SK-MEL-5 (cell line): ENCODE results near the gene RIMS3. TPM values are rescaled to one million over a fixed set of nuclear protein-coding genes. Genes with fewer than 3 reads are reported as not detected.
"Not testable (repeated sequence)": the region's sequence is repeated elsewhere in the genome, so short reads cannot be mapped to it uniquely, and the experiment has no call there.

Source experiments
- DNase-seq: peaks from one replicate; pipeline ENCODE4 v3.0.0-alpha.2; 2016; ENCODE audit warnings: low read depth, low spot score
- in situ Hi-C: cut with HindIII; loops from 2 replicates; pipeline ENCODE4 v1.10.0; 2016; ENCODE audit warnings: low sequenced_read_pairs, high pct_unique_total_duplicates, low pct_unique_long_range_greater_than_20kb
- total RNA-seq: library from RNA; depleted of rRNA; stranded (reverse); fragments of >200 nt; shearing (Covaris generic); gene quantifications from 2 replicates; pipeline ENCODE4 v1.2.3, GENCODE V29; 2014; rRNA removed

The RIMS3 gene
- total RNA-seq, 1 experiment from 2014 or later: 2.6 TPM

- DNase-seq: no peak
- in situ Hi-C loops: no loop called here
Measured at GRCh38 chr1:40575336-40575735, 90.1 kb downstream of the RIMS3 start.

GRCh38 chr1:40574805-40575204 lies 90.7 kb downstream of the RIMS3 start:
- DNase-seq: peak; percentile 22
- in situ Hi-C loops: not testable (repeated sequence)

Other genes starting within 250 kb of the RIMS3 start
- gene ZFP69B, start 215.2 kb downstream of the RIMS3 start, total RNA-seq: 3.3 and 3.4 TPM in 2 replicates
- gene ZFP69, start 188.4 kb downstream of the RIMS3 start, total RNA-seq: 4.0 and 5.7 TPM in 2 replicates
- gene EXO5, start 156.9 kb downstream of the RIMS3 start, total RNA-seq: 1.5 and 2.4 TPM in 2 replicates
- gene ZNF684, start 134.0 kb downstream of the RIMS3 start, total RNA-seq: 3.0 and 3.8 TPM in 2 replicates
- 24.0 and 25.8 TPM in 2 replicates for gene NFYC, start 26.0 kb upstream of the RIMS3 start, total RNA-seq
- gene KCNQ4, start 118.1 kb upstream of the RIMS3 start, total RNA-seq: 0.11 TPM in 1 of 2 replicates, not detected in the other
- 0.55 TPM in 1 of 2 replicates, not detected in the other for gene CITED4, start 196.7 kb upstream of the RIMS3 start, total RNA-seq